ENCODE results near the gene CCDC86.

CCDC86 gene

GRCh38 chr11:60831501-60832079, 10.3 kb upstream of the CCDC86 start:
- no peak for DNase-seq

- no peak for DNase-seq
Observed at GRCh38 chr11:60834742-60835533, 7.0 kb upstream of the CCDC86 start.

- DNase-seq = no peak
Observed at GRCh38 chr11:60835534-60835846, 6.4 kb upstream of the CCDC86 start.

DNA sequence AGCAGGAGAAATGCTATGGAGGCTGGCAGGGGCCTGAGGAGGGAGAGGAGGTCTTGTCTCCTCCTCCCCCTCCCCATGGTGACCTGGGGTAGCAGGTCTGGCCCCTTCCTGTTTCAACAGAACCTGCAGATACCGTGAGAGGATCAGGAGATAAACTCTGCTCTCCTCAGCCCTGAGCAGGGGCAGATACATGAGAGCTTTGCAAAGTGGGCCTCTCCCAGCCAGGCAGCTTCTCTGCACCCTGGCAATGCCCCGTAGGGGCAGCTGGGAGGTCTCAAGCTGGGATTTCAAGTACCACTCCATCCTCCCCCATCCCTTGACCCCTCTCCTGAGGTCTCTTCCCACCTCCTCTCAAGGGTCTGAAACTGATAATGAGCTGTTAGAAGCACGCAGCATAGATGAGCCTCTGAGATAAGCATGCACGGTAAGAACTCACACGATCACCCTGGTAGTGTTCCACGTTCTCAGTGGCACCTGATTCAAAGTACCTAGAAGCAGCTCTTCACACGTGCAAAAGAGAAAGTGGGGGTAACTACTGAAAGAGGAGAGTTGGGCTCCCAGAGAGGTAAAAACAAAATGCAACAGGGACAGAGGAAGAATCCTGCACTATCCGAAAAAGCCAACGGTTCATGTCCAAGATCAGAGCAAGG, 4.9 kb upstream of the CCDC86 start:
- no peak for DNase-seq

DNA sequence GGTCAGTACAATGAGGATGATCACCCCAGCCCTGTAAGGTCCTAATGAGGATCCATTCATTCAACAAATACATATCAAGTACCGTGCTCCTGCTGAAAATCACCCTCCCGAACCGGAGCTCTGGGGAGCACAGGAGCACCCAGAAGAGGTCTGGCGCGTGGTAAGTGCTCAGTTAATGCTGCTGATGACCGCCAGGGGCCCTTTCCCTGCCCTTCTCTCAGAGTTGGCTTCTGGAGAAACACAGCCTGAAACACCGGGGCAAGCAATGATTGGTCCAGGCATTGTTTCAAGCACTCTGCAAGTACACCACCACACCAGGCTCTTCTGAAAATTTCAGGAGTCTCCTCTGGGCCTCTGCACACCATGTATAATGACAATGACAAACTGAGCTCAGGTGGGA, 3.8 kb upstream of the CCDC86 start:
- no peak for DNase-seq

- no peak for DNase-seq
Observed at GRCh38 chr11:60840470-60841430, 1.2 kb upstream of the CCDC86 start.

- DNase-seq = no peak
Observed at GRCh38 chr11:60842668-60843600, 1.0 kb downstream of the CCDC86 start.

DNA sequence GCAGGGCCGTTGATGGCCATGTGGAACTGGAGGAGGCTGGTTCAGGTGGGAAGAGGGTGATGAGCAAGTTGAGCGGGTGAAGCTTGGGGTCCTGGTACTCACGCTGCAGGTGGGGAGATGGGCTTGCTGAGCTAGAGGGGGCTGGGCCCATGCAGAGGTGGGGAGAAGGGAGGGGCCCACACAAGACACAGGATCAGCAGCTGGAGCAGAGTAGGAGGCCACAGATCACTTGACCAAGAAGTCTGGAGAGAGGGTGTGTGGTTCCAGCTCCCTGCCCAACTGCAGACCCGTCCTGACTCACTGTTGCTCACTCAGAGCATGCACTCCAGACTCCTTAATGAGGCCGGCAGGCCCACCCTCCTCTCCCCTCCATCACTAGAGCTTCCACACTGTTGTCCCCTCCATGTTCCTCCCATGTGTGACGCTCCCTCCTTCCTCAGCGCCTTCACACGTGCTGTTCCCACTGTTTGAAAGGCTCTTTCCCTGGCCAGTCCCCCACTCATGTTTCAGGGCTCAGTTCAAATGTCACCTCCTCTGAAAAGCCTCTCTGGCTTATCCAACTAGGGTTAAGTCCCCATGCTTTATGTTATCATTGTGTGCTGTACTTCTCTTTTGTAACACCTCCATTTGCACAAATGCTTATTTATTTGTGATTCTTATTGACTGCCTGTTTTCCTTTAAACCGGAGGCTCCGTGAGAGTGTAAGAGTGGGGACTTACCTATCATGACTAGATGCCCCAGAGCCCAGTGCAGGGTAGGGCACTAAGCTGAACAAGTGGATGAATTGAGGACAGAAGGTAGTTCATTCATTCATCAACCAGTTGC, 2.3 kb downstream of the CCDC86 start:
- DNase-seq = no peak

- DNase-seq = no peak
Observed at GRCh38 chr11:60844870-60845221, 2.9 kb downstream of the CCDC86 start.

DNA sequence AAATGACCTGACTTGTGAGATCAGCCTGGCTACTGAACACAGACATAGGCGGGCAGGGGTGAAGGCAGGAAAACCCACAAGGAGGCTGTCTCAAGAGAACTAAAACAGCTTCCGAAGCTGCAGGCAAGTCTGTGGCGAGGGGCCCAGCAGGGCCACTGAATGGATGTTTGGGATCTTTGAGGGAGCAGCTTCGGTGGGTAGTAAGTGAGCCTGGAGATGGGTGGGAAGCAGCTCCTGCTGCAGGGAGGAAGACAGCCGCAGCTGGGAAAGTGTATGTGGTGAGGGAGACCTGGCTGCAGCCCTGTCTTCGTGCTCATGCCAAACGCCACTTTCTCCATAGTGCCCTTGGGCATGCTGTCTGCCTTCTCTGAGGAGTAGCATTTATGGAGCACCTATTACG, 3.4 kb downstream of the CCDC86 start:
- DNase-seq = no peak

GRCh38 chr11:60847281-60847680, 5.4 kb downstream of the CCDC86 start:
- no peak for DNase-seq

DNA sequence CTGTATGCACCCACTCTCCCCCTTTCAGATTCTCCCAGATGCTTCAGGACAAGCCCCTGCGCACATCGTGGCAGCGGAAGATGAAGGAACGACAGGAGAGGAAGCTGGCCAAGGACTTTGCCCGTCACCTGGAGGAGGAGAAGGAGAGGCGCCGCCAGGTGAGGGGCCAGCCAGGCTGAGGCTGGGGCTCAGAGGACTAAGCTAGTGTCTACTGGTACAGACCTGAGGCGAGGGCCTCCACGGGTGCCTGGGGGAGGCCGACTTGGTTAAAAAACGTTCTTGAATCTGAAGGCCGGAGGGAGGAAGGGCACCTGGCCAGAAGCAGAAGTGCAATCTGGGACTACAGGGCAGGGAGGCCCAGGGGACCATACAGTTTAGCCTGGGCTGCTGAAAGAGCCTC, 6.0 kb downstream of the CCDC86 start:
- DNase-seq = no peak

- DNase-seq = no peak
Observed at GRCh38 chr11:60848714-60849151, 6.8 kb downstream of the CCDC86 start.

DNA sequence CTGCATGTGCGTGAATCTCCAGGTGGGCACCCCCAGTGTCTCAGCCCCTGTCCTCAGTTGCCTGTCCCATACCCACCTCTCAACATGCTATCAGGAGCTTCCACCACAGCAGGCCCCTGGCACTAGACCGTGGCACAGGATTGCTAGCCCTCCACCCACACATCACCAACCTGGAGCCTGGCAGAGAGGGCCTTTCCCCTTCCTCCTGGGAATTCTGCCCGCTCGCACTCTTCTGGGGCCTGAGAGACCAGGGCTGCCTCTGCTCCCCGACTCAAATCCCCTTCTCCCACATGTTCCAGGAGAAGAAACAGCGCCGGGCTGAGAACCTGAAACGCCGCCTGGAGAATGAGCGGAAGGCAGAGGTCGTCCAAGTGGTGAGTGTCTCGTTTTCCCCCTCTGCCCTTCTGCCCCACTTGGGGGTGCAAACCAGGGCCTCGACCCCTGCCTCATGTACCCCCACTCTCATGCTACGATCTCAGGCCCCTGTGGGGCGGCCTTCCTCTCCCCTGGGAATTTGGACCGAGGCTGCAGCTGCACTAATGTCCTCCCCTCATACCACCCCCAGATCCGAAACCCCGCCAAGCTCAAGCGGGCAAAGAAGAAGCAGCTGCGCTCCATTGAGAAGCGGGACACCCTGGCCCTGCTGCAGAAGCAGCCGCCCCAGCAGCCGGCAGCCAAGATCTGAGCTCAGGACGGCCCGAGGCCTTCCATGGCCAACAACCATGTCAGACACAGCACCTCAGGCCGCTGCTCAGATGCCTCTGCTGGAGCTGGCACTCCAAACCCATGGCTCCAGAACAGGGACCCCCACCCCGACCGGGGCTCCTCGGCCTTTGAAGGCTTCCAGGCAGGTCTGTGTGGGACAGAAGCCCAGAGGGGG, 8.0 kb downstream of the CCDC86 start:
- no peak for DNase-seq

- DNase-seq = no peak
Observed at GRCh38 chr11:60851327-60852104, 9.6 kb downstream of the CCDC86 start.

DNA sequence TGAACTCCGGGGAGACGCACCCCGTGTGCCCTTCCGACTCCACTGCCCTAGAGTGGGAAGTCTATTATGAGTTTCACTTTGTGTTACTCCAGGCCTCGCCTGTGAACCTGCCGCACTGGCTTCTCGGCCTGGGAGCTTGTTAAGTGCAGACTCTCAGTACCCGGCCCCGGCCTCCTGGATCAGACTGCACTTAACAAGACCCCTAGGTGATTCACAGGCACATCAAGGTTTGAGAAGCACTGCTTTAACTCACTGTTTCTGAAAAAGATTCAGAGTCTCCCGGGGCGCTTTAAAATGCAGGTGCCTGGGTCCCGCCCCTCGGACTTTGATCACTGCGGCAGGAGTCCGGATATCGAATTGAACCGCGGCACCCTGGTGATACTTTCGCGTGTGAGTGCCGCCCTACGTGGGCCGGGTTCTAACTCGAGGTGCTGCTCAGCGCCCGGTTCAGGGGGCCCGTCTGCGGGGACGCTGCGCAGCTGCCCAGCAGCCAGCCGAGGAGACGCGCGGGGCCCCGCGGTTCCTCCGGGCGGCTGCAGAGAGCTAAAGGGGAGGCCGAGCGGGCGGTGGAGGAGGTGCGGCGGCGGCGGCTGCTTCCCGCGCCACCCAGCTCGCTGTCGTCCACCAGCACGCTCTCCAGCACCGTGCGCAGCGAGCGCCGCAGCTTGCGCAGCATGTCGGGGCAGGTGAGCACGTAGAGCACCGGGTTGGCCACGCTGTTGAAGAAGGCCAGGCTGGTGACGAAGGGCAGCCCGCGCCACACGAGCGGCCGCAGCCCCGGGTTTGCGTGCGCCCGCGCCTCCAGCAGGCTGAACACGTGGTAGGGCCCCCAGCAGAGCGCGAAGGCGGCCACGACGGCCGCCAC, 10.4 kb downstream of the CCDC86 start:
- no peak for DNase-seq

- DNase-seq = no peak
Observed at GRCh38 chr11:60852982-60853950, 11.4 kb downstream of the CCDC86 start.
